Measurements from ENCODE around the gene UGT1A5.

Gene UGT1A5

GRCh38 chr2:233800208-233800607 is 87.5 kb downstream of the UGT1A5 start:
- no peaks in the 10 kb centered on the region for H3K79me2 ChIP-seq (ENCODE audit: insufficient read depth, low read depth)
- H3K36me3 ChIP-seq (ENCODE audit: insufficient read depth) = no peaks in the 10 kb centered on the region
- H3K4me3 ChIP-seq (IDR thresholded peaks at IDR 0.05; ENCODE audit: insufficient read depth, low read depth, low read length) = no peak overlapping the region
- H3K9ac ChIP-seq = no peak overlapping the region
- H4K20me1 ChIP-seq (ENCODE audit: insufficient read depth) = no peaks in the 10 kb centered on the region
- no peaks in the 10 kb centered on the region for H3K4me1 ChIP-seq (ENCODE audit: low read depth, poor library complexity, severe bottlenecking)
- no peaks in the 10 kb centered on the region for H3K27me3 ChIP-seq (ENCODE audit: insufficient read depth, low read depth)
- TF ChIP-seq, protein P1, sequence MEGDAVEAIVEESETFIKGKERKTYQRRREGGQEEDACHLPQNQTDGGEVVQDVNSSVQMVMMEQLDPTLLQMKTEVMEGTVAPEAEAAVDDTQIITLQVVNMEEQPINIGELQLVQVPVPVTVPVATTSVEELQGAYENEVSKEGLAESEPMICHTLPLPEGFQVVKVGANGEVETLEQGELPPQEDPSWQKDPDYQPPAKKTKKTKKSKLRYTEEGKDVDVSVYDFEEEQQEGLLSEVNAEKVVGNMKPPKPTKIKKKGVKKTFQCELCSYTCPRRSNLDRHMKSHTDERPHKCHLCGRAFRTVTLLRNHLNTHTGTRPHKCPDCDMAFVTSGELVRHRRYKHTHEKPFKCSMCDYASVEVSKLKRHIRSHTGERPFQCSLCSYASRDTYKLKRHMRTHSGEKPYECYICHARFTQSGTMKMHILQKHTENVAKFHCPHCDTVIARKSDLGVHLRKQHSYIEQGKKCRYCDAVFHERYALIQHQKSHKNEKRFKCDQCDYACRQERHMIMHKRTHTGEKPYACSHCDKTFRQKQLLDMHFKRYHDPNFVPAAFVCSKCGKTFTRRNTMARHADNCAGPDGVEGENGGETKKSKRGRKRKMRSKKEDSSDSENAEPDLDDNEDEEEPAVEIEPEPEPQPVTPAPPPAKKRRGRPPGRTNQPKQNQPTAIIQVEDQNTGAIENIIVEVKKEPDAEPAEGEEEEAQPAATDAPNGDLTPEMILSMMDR (conservative IDR thresholded peaks at IDR 0.05; ENCODE audit: low read depth, low read length) = no peak
- H2AFZ ChIP-seq (ENCODE audit: low read depth) = no peak overlapping the region
- H3K4me2 ChIP-seq = no peak overlapping the region
- H3K27ac ChIP-seq = no peak overlapping the region

DNA sequence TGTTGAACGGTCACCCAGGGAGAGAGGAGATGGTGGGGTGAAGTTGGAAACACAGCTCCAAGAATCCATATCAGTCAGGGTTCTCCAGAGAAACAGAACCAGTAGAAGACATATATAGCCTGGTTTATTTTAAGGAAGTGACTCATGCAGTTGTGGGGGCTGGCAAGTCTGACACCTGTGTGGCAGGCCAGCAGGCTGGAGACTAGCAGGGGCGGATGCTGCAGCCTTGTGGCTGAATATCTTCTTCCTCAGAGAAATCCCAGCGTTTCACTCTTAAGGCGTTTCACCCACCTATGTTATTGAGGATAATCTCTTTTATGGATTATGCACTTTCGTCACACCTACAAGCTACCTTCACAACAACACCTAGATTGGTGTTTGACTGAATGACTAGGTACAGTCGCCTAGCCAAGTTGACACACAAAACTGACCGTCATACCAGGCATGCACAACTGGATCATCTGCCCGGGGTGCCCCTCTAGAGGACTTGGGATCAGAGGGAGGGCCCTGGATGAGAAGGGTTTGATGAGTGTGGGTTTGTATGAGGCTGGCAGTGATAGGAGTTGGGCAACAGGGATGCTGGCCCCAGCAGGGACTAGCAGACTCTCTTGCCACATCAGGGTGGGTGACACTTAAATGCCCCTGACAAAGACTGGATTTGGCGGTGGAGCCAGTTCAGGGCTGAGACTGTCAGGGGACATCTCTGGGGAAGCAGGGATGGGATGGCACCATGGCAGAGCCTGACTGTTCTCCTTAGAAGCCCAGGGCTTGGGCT is 88.8 kb downstream of the UGT1A5 start:
- H3K4me1 ChIP-seq (ENCODE audit: low read depth, poor library complexity, severe bottlenecking) = no peaks in the 10 kb centered on the region
- H3K27me3 ChIP-seq (ENCODE audit: insufficient read depth, low read depth) = no peaks in the 10 kb centered on the region
- H2AFZ ChIP-seq (ENCODE audit: low read depth) = no peak overlapping the region
- TF ChIP-seq, protein P1 (conservative IDR thresholded peaks at IDR 0.05; ENCODE audit: low read depth, low read length) = no peak
- H3K79me2 ChIP-seq (ENCODE audit: insufficient read depth, low read depth) = no peaks in the 10 kb centered on the region
- H3K9ac ChIP-seq = no peak overlapping the region
- H3K36me3 ChIP-seq (ENCODE audit: insufficient read depth) = no peaks in the 10 kb centered on the region
- H3K4me2 ChIP-seq = no peak overlapping the region
- no peaks in the 10 kb centered on the region for H4K20me1 ChIP-seq (ENCODE audit: insufficient read depth)
- no peak overlapping the region for H3K27ac ChIP-seq
- no peak overlapping the region for H3K4me3 ChIP-seq (IDR thresholded peaks at IDR 0.05; ENCODE audit: insufficient read depth, low read depth, low read length)

- H3K9ac ChIP-seq = no peak overlapping the region
- no peaks in the 10 kb centered on the region for H3K4me1 ChIP-seq (ENCODE audit: low read depth, poor library complexity, severe bottlenecking)
- no peak overlapping the region for H3K4me2 ChIP-seq
- H3K36me3 ChIP-seq (ENCODE audit: insufficient read depth) = no peaks in the 10 kb centered on the region
- H4K20me1 ChIP-seq (ENCODE audit: insufficient read depth) = no peaks in the 10 kb centered on the region
- no peaks in the 10 kb centered on the region for H3K27me3 ChIP-seq (ENCODE audit: insufficient read depth, low read depth)
- H3K4me3 ChIP-seq (IDR thresholded peaks at IDR 0.05; ENCODE audit: insufficient read depth, low read depth, low read length) = no peak overlapping the region
- no peak overlapping the region for H2AFZ ChIP-seq (ENCODE audit: low read depth)
- TF ChIP-seq, protein P1 (conservative IDR thresholded peaks at IDR 0.05; ENCODE audit: low read depth, low read length) = no peak
- no peak overlapping the region for H3K27ac ChIP-seq
- H3K79me2 ChIP-seq (ENCODE audit: insufficient read depth, low read depth) = no peaks in the 10 kb centered on the region
These were observed 89.6 kb downstream of the UGT1A5 start for GRCh38 chr2:233802132-233802815.

GRCh38 chr2:233803292-233803911 is 90.7 kb downstream of the UGT1A5 start:
- Histone ChIP-seq H3K36me3 (ENCODE audit: insufficient read depth) (no peaks in the 10 kb centered on the region), H3K4me1 (ENCODE audit: low read depth, poor library complexity, severe bottlenecking) (no peaks in the 10 kb centered on the region), H3K9ac (no peak overlapping the region), H3K79me2 (ENCODE audit: insufficient read depth, low read depth) (no peaks in the 10 kb centered on the region), H4K20me1 (ENCODE audit: insufficient read depth) (no peaks in the 10 kb centered on the region), H2AFZ (ENCODE audit: low read depth) (no peak overlapping the region), H3K4me3 (IDR thresholded peaks at IDR 0.05; ENCODE audit: insufficient read depth, low read depth, low read length) (no peak overlapping the region), H3K27ac (no peak overlapping the region), H3K27me3 (ENCODE audit: insufficient read depth, low read depth) (no peaks in the 10 kb centered on the region), H3K4me2 (no peak overlapping the region)
- TF ChIP-seq, protein P1 (conservative IDR thresholded peaks at IDR 0.05; ENCODE audit: low read depth, low read length) = no peak

Measured in KMS-11 (cell line).